Right atrium auricular region (tissue), 2 donors: Measurements from ENCODE around the gene LCE3E. TPM values are rescaled to one million over a fixed set of nuclear protein-coding genes. Genes with fewer than 3 reads are reported as not detected.
"Not testable (repeated sequence)": the region's sequence is repeated elsewhere in the genome, so short reads cannot be mapped to it uniquely, and the experiment has no call there.

ENCODE experiments used
- DNase-seq: peaks from one replicate; pipeline ENCODE4 v3.0.0-alpha.2; 2019; ENCODE audit warnings: low spot score
- H3K27ac ChIP-seq, 2 donors: fragments of 200-600 bp; sonication (generic); 1 replicate in 1 of 2; 2 replicates in 1 of 2; pipeline ENCODE4 v1.5.1; 2016 to 2019
- H3K27me3 ChIP-seq, 2 donors: fragments of 200-600 bp; sonication (generic); one replicate each; pipeline versions ENCODE4 v1.5.1 to v1.6.0; 2017 to 2019
- H3K36me3 ChIP-seq: fragments of 200-600 bp; sonication (generic); one replicate; pipeline ENCODE4 v1.5.1; 2016
- H3K4me1 ChIP-seq, 2 donors: fragments of 200-600 bp; sonication (generic); one replicate each; pipeline versions ENCODE4 v1.5.1 to v1.6.0; 2017 to 2019
- H3K4me3 ChIP-seq, 2 donors: fragments of 200-600 bp; sonication (generic); 1 replicate in 1 of 2; 2 replicates in 1 of 2; pipeline ENCODE4 v1.5.1; 2017 to 2019; ENCODE audit warnings: mild to moderate bottlenecking in 1 of 2, moderate library complexity in 1 of 2
- H3K9me3 ChIP-seq, 2 donors: fragments of 200-600 bp; sonication (generic); one replicate each; pipeline ENCODE4 v1.5.1; 2019
- total RNA-seq, 2 donors: library from RNA; depleted of rRNA; stranded (reverse); fragments of >200 nt; gene quantifications; one replicate each; pipeline ENCODE4 v1.1.0, GENCODE V29; 2016
- TF ChIP-seq, protein P1 (sequence below), 2 donors: fragments of 200-600 bp; sonication (generic); IDR thresholded peaks; one replicate each; pipeline ENCODE4 v1.5.1; 2019; ENCODE audit warnings: antibody characterized with exemption in 2 of 2

Gene LCE3E
- total RNA-seq, 2 donors from 2014 or later: not detected

DNA sequence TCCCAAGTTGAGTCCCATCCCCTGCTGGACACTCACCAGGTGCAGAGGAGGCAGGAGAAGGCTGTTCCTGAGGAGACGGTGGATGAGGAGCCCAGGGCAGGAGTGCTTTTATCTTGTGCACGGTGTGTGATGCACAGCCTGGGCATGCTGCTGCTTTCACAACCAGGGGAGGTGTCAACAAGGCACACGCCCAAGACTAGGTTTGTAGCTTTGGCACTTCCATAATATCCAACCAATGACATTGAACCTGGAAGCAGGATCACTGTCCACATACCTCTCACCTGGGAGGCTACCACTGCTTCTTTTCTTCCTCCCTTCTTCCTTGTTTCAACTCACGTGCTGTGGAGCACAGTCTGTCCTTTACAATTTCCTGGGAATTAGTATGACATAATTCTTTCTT lies 13.9 kb upstream of the LCE3E start, which contains the start of gene LCE3D:
TSS of gene LCE3D (minus strand) at position 84 of the 400 bp plus-strand sequence. CDS start 580 bp downstream, outside the sequence.
- H3K36me3 ChIP-seq: no peaks in the 10 kb centered on the region
- no peaks in the 10 kb centered on the region for H3K4me1 ChIP-seq
- no peak within 1 kb of the TSS for H3K4me3 ChIP-seq
- H3K27ac ChIP-seq: no peak within 1 kb of the TSS
- DNase-seq: no peak
- no peaks in the 10 kb centered on the region for H3K27me3 ChIP-seq
- H3K9me3 ChIP-seq: no peaks in the 10 kb centered on the region
- TF ChIP-seq, protein P1, sequence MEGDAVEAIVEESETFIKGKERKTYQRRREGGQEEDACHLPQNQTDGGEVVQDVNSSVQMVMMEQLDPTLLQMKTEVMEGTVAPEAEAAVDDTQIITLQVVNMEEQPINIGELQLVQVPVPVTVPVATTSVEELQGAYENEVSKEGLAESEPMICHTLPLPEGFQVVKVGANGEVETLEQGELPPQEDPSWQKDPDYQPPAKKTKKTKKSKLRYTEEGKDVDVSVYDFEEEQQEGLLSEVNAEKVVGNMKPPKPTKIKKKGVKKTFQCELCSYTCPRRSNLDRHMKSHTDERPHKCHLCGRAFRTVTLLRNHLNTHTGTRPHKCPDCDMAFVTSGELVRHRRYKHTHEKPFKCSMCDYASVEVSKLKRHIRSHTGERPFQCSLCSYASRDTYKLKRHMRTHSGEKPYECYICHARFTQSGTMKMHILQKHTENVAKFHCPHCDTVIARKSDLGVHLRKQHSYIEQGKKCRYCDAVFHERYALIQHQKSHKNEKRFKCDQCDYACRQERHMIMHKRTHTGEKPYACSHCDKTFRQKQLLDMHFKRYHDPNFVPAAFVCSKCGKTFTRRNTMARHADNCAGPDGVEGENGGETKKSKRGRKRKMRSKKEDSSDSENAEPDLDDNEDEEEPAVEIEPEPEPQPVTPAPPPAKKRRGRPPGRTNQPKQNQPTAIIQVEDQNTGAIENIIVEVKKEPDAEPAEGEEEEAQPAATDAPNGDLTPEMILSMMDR (IDR thresholded peaks at IDR 0.05): no peak

DNA sequence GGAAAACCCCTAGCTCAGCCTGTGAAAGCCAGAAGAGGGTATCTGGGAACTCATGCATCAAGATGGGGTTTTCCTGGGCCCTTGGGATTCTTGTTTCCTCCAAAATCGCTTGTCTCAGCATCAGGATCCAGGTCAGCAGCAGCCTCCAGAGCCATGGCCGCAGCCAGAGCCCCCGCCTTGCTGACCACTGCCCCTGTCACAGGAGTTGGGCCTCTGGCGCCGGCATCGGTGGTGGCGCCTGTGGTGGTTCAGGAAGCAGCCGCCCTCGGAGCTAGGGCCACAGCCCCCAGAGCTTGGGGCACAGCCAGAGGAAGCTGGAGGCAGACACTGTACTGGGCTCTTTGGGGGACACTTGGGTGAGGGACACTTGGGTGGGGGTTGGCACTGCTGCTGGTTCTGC lies 12.9 kb upstream of the LCE3E start:
- H3K9me3 ChIP-seq, H3K4me1 ChIP-seq, H3K27me3 ChIP-seq, H3K36me3 ChIP-seq, DNase-seq, H3K27ac ChIP-seq, H3K4me3 ChIP-seq: not testable (repeated sequence)

DNA sequence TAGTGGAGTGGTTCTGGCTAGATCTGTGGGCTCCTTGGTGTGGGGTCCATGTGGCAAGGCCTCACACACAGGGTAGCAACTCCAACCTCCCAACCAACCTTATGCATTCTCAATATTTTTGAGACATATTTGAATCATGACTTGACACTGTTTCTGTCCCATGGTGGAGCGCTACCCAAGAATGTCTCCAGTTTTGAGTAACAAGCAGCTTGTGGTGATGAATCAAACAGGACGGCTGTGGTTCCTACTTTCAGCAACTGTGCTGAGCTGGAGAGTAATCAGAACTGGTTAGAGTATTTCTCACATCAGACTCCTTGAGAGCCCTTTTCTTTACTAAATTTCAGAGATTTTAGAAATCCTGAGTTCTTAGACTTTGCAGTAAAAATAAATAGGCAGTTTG lies 10.6 kb upstream of the LCE3E start:
- H3K4me1 ChIP-seq: no peaks in the 10 kb centered on the region
- no peaks in the 10 kb centered on the region for H3K9me3 ChIP-seq
- H3K27ac ChIP-seq: no peak overlapping the region
- no peaks in the 10 kb centered on the region for H3K27me3 ChIP-seq
- TF ChIP-seq, protein P1 (IDR thresholded peaks at IDR 0.05): no peak
- H3K4me3 ChIP-seq: no peak overlapping the region
- H3K36me3 ChIP-seq: no peaks in the 10 kb centered on the region
- no peak for DNase-seq

DNA sequence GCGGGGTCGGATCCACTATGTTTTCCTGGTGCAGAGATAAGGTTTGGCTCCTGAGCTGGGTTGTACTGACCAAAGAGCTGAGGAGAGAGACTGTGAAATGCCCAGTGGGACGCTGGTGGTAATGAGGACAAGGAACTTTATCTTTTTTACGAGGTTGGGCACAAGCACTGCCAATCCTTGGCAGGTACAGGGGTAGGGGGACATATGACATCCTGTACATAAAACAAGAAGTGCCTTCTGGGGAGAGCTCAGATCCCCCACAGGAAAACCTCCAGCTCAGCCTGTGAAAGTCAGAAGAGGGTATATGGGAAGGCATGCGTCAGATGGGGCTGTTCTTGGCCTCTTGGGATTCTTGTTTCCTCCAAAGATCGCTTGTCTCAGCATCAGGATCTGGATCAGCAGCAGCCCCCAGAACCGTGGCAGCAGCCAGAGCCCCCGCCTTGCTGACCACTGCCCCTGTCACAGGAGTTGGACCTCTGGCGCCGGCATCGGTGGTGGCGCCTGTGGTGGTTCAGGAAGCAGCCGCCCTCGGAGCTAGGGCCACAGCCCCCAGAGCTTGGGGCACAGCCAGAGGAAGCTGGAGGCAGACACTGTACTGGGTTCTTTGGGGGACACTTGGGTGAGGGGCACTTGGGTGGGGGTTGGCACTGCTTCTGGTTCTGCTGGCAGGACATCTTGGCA lies 905 bp downstream of the LCE3E start:
- DNase-seq: no peak
- no peaks in the 10 kb centered on the region for H3K36me3 ChIP-seq
- H3K27ac ChIP-seq: no peak overlapping the region
- no peak overlapping the region for H3K4me3 ChIP-seq
- TF ChIP-seq, protein P1 (IDR thresholded peaks at IDR 0.05): no peak
- no peaks in the 10 kb centered on the region for H3K4me1 ChIP-seq
- peaks cover 0 to 24% of the 10 kb centered on the region in 2 donors for H3K9me3 ChIP-seq
- H3K27me3 ChIP-seq: no peaks in the 10 kb centered on the region

DNA sequence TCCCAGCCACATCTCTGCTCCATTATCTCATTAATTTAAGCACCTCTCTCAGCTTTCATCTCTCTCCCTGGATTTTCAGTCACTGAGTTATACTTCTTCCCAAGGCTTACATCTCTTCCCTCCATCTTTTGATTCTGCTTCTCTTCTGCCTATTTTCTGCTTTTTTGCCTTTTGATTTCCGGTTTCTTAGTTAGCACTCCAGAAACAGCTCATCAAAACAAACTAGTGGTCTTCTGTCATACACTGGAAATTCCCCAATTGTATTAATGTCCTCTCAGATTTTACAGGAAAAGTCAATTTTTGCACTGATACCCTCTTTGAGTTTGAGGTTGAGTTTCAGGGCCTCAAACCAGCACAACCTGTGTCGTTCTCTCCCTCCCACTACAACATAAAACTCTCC lies 1.5 kb downstream of the LCE3E start:
- Histone ChIP-seq H3K4me3 (no peak overlapping the region), H3K27me3 (no peaks in the 10 kb centered on the region), H3K36me3 (no peaks in the 10 kb centered on the region), H3K27ac (no peak overlapping the region), H3K9me3 (peaks cover 0 to 19% of the 10 kb centered on the region in 2 donors), H3K4me1 (no peaks in the 10 kb centered on the region)
- TF ChIP-seq, protein P1 (IDR thresholded peaks at IDR 0.05): no peak
- no peak for DNase-seq

DNA sequence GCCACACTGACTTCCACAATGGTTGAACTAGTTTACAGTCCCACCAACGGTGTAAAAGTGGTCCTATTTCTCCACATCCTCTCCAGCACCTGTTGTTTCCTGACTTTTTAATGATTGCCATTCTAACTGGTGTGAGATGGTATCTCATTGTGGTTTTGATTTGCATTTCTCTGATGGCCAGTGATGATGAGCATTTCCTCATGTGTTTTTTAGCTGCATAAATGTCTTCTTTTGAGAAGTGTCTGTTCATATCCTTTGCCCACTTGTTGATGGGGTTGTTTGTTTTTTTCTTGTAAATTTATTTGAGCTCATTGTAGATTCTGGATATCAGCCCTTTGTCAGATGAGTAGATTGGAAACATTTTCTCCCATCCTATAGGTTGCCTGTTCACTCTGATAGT lies 18.2 kb downstream of the LCE3E start:
- H3K27ac ChIP-seq, DNase-seq, H3K9me3 ChIP-seq, H3K4me3 ChIP-seq, H3K4me1 ChIP-seq, H3K27me3 ChIP-seq, H3K36me3 ChIP-seq: not testable (repeated sequence)

DNA sequence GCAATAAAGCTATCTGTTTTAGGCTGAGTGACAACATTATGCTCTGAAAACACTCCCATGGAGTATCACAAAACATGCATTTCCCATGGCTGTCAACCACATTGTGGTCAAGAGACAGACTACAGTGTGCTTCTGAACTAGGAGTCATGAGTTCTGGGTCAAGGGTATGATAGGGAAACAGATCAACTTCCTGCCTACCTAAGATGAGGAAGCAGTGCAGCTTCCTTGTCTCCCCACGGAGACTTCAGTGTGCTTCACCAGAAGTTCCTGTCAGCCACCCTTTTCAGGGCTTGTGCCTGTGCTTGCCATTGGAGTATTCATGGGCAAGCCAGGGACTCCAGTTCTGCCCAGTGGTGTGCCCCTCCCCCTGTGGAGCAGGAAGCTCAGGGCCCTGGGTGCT lies 19.9 kb downstream of the LCE3E start:
- Histone ChIP-seq H3K27me3 (no peaks in the 10 kb centered on the region), H3K4me1 (no peaks in the 10 kb centered on the region), H3K36me3 (no peaks in the 10 kb centered on the region), H3K4me3 (no peak overlapping the region), H3K27ac (no peak overlapping the region), H3K9me3 (no peaks in the 10 kb centered on the region)
- TF ChIP-seq, protein P1 (IDR thresholded peaks at IDR 0.05): no peak
- DNase-seq: no peak
